AG04450 (cell line): ENCODE results near the gene FAM131A. TPM values are rescaled to one million over a fixed set of nuclear protein-coding genes. Genes with fewer than 3 reads are reported as not detected.

ENCODE experiments used
- CTCF ChIA-PET: fragments of 300-600, 350-600 bp; formaldehyde crosslinking; extraction: SDS; loops from one replicate; lab custom pipeline; 2022; ENCODE audit warnings: antibody characterized with exemption, inconsistent platforms; lab: Charles Lee
- POLR2A ChIA-PET: fragments of 350-600 bp; formaldehyde crosslinking; extraction: SDS; loops from one replicate; lab custom pipeline; 2021; ENCODE audit warnings: antibody characterized with exemption, inconsistent platforms; lab: Yijun Ruan, JAX
- DNase-seq: peaks from one replicate; pipeline ENCODE4 v3.0.0-alpha.2; 2011; ENCODE audit warnings: low read depth, low spot score
- H3K27ac ChIP-seq: one replicate; pipeline ENCODE4 v1.5.1; 2012; ENCODE audit warnings: low read depth, low read length, control low read depth
- H3K27me3 ChIP-seq: one replicate; pipeline ENCODE4 v1.6.0; 2012; ENCODE audit warnings: low read length; ENCODE audit not compliant: control insufficient read depth, insufficient read depth
- H3K4me3 ChIP-seq: 2 replicates; pipeline ENCODE4 v1.5.1; 2011; ENCODE audit warnings: mild to moderate bottlenecking, low read depth, low read length, control low read depth
- H3K9me3 ChIP-seq: 2 replicates; pipeline ENCODE4 v1.5.1; 2012; ENCODE audit warnings: low read length; ENCODE audit not compliant: control insufficient read depth, insufficient read depth
- polyA plus RNA-seq: library from polyadenylated mRNA; depleted of rRNA; stranded (reverse); fragments of >200 nt; gene quantifications from 2 replicates; pipeline ENCODE4 v1.2.3, GENCODE V29; 2011
- TF ChIP-seq, protein P1 (sequence below): IDR thresholded peaks from 2 replicates; pipeline ENCODE4 v1.5.1; 2011; ENCODE audit warnings: low read depth, low read length, control low read depth, inconsistent platforms

FAM131A gene
- polyA plus RNA-seq, 1 experiment = 8.5 TPM

DNA sequence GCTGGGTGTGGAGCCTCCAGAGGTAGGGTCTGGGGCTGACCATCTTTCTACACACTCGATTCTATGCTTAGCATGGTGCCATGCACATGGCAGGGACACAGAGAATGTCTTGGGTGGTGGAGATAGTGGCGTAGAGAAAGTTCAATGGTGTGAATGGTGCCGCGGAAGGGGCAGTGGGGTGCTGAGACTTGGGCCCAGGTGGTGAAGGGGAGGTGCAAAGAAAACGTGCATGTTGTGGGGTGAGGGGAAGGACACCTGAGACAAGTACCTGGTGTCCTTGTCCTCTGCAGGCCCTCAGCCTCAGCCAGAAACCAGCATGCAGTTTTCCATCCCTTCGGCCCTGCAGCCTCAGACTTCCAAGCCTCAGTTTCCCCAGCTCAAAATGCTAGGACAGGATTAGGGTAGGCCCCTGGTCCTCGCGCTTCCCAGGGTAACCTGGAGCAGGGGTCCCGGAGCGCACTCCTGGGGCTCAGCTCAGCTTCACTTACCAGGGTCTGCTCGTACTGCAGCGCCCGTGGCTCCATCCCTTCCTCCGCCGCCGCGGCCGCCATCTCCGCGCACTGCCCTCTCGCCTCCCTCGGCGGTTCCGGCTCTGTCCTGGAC, 23.6 kb downstream of the FAM131A start:
- POLR2A ChIA-PET = interaction anchor here (1.3 kb wide), 1 partner anchor 46 kb away, joined by 4 read pairs; no protein-coding TSS in a partner anchor
- H3K4me3 ChIP-seq = peak overlapping the region; percentile 81
- peak overlapping the region; percentile 31 for H3K27ac ChIP-seq
- CTCF ChIA-PET = interaction anchor here (1.8 kb wide), 1 partner anchor 11 kb away, joined by 12 read pairs; no protein-coding TSS in a partner anchor
- H3K27me3 ChIP-seq = no peaks in the 10 kb centered on the region
- TF ChIP-seq, protein P1, sequence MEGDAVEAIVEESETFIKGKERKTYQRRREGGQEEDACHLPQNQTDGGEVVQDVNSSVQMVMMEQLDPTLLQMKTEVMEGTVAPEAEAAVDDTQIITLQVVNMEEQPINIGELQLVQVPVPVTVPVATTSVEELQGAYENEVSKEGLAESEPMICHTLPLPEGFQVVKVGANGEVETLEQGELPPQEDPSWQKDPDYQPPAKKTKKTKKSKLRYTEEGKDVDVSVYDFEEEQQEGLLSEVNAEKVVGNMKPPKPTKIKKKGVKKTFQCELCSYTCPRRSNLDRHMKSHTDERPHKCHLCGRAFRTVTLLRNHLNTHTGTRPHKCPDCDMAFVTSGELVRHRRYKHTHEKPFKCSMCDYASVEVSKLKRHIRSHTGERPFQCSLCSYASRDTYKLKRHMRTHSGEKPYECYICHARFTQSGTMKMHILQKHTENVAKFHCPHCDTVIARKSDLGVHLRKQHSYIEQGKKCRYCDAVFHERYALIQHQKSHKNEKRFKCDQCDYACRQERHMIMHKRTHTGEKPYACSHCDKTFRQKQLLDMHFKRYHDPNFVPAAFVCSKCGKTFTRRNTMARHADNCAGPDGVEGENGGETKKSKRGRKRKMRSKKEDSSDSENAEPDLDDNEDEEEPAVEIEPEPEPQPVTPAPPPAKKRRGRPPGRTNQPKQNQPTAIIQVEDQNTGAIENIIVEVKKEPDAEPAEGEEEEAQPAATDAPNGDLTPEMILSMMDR = no peak
- no peak for DNase-seq
- no peaks in the 10 kb centered on the region for H3K9me3 ChIP-seq

DNA sequence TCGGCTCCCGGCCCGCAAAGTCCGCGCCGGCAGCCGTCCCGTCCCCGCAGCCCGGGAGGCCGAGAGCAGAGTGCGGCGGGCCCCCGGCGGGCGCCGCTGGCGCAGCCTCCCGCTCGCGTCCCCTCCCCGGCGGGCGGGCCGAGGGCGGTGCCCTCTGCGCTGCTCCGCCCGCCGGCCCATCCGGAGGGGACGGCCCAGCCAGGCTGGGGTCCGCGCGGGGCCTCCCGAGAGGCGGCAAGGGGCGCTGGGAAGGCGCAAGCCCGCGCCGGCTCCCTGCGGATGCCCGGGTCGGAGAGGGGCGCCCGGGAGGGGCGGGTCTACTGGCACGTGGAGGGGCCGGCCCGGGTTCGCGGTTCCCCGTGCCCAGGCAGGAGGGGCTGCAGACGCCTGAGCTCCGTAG, 24.1 kb downstream of the FAM131A start, which contains the start of the genes CLCN2 and POLR2H:
Gene CLCN2 (minus strand): TSS at position 74 of the 400 bp plus-strand sequence. CDS start 126 bp downstream, outside the sequence.
Gene POLR2H (plus strand): TSS at position 179 of the 400 bp plus-strand sequence. CDS start 1,783 bp downstream, outside the sequence.
- Histone ChIP-seq H3K9me3 (no peaks in the 10 kb centered on the region), H3K4me3 (peak within 1 kb of the TSS; percentile 81), H3K27me3 (no peaks in the 10 kb centered on the region), H3K27ac (peak within 1 kb of the TSS; percentile 73)
- TF ChIP-seq, protein P1 = no peak
- ChIA-PET CTCF (interaction anchor here (1.6 to 1.8 kb wide), 2 partner anchors 8 to 10 kb away, joined by 6 to 12 read pairs; no protein-coding TSS in a partner anchor), POLR2A (interaction anchor here (0.7 to 1.3 kb wide), 3 partner anchors 46 to 1649 kb away, joined by 3 to 4 read pairs (median 4); no protein-coding TSS in a partner anchor)
- no peak for DNase-seq

DNA sequence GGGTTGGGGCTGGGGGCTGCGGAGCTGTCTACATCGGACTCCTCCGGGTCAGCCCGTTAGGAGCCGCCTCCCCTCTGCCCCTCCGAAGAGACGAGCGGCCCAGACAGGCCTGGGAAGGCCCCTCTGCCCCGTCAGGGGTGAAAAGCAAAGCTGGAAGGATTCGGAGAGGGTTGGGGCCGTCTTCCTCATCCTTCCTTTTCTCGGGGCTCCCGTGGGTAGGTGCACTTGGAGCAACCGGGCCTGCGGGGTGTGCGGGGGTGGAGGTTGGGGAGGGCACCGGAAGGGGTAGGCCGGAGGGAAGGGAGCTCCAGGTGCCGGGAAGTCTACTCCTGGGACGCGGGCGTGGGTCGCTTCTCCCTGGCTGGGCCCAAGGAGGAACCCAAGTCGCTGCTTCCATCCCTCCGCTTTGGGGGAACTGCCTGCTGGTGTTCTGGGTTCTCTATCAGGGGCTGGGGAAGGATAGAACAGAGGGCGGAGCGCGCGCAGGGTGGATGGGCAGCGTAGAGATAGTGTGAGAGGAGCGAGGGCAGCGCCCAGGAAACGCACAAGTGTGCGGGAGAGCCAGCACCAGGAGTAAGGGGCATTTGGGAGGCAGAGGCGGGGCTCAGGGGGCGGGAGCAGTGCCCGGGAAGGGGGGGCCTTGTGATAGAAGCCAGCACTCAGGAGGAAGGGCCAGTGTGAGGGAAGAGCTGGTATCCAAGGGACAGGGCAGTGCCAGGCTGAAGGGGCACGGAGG, 24.7 kb downstream of the FAM131A start:
- H3K27me3 ChIP-seq = no peaks in the 10 kb centered on the region
- DNase-seq = no peak
- H3K9me3 ChIP-seq = no peaks in the 10 kb centered on the region
- ChIA-PET POLR2A (interaction anchor here (0.6 to 1.3 kb wide), 6 partner anchors 11 to 1648 kb away, joined by 3 to 7 read pairs (median 4); no protein-coding TSS in a partner anchor), CTCF (interaction anchor here (0.6 to 1.8 kb wide), 3 partner anchors 8 to 464 kb away, joined by 6 to 12 read pairs (median 6); no protein-coding TSS in a partner anchor)
- peak overlapping the region; percentile 81 for H3K4me3 ChIP-seq
- TF ChIP-seq, protein P1 = no peak
- H3K27ac ChIP-seq = peak overlapping the region; percentile 73

DNA sequence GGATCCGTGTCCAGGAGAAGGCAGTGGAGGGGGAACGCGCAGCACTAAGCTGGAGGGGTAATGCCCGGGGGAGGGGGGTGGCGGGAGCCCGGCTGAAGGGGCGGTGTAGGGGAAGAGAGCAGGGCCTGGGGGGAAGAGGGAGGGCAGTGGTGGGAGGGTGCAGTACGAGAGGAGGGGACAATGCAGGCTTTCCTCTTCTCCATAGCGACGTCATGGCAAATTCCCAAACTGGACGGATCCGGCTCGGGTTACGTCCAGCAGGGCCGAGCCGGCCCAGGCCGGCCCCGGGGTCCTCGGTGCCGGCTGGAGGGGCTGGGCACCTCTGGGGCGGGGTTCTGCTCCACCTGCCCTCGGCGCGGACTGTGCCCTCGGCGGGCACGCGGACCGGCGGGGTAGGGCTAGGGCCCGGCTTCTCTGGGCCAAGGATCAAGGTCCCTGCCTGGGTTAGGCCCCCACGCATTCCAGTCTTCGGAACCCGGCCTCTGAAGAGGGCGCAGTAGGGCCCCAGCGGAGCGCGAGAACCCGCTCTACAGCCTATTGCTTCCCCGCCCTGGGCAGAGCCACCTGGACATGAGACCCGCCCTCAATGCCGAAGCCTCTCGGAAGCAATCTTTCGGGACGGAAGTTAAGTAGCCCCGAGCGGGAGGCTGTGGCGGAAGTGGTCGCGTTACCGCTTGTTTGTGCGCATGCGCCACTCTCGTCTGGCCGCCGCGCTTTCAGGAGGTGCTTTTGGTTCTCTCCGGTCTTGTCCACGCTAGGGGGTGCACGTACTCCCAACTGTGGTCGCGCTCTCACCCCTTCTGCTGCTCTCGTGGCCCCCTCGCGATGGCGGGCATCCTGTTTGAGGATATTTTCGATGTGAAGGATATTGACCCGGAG, 25.5 kb downstream of the FAM131A start:
- DNase-seq = peak; percentile 95
- H3K4me3 ChIP-seq = peak overlapping the region; percentile 81
- CTCF ChIA-PET = interaction anchor here (0.6 to 1.8 kb wide), 4 partner anchors 9 to 465 kb away, joined by 3 to 12 read pairs (median 6); no protein-coding TSS in a partner anchor
- TF ChIP-seq, protein P1 = peak; percentile 73
- no peaks in the 10 kb centered on the region for H3K9me3 ChIP-seq
- no peaks in the 10 kb centered on the region for H3K27me3 ChIP-seq
- H3K27ac ChIP-seq = peak overlapping the region; percentile 97
- POLR2A ChIA-PET = interaction anchor here (0.6 to 1.3 kb wide), 5 partner anchors 12 to 187 kb away, joined by 3 to 7 read pairs (median 3); no protein-coding TSS in a partner anchor
